Subcutaneous abdominal adipose tissue (tissue), 5 donors: ENCODE measurements around the gene SLC2A9.

ENCODE experiments used
- H3K27ac ChIP-seq: one replicate; pipeline ENCODE4 v1.7.0; 2013; ENCODE audit warnings: low read depth, mild to moderate bottlenecking, inconsistent platforms, low read length, moderate library complexity
- H3K27me3 ChIP-seq, 5 donors: one replicate each; pipeline ENCODE4 v1.7.0; 2013; ENCODE audit warnings: low read length in 5 of 5, inconsistent platforms in 1 of 5; ENCODE audit not compliant: control insufficient read depth in 5 of 5, insufficient read depth in 4 of 5
- H3K36me3 ChIP-seq, 5 donors: one replicate each; pipeline ENCODE4 v1.7.0; 2013; ENCODE audit warnings: low read length in 5 of 5; ENCODE audit not compliant: control insufficient read depth in 5 of 5, insufficient read depth in 5 of 5
- H3K4me1 ChIP-seq, 5 donors: one replicate each; pipeline ENCODE4 v1.7.0; 2013; ENCODE audit warnings: low read length in 5 of 5, mild to moderate bottlenecking in 3 of 5, moderate library complexity in 1 of 5; ENCODE audit not compliant: control insufficient read depth in 5 of 5, insufficient read depth in 5 of 5
- H3K4me3 ChIP-seq, 5 donors: one replicate each; pipeline ENCODE4 v1.7.0; 2013; ENCODE audit warnings: low read length in 5 of 5, low read depth in 1 of 5
- H3K9ac ChIP-seq, 5 donors: one replicate each; pipeline ENCODE4 v1.7.0; 2013; ENCODE audit warnings: low read length in 5 of 5, mild to moderate bottlenecking in 4 of 5, moderate library complexity in 3 of 5
- H3K9me3 ChIP-seq, 5 donors: one replicate each; pipeline ENCODE4 v1.7.0; 2013; ENCODE audit warnings: low read length in 5 of 5; ENCODE audit not compliant: control insufficient read depth in 5 of 5
- donor health status: healthy.
- donor health status: healthy.
- donor health status: healthy.
- donor health status: healthy.
- donor health status: healthy.

The SLC2A9 gene

DNA sequence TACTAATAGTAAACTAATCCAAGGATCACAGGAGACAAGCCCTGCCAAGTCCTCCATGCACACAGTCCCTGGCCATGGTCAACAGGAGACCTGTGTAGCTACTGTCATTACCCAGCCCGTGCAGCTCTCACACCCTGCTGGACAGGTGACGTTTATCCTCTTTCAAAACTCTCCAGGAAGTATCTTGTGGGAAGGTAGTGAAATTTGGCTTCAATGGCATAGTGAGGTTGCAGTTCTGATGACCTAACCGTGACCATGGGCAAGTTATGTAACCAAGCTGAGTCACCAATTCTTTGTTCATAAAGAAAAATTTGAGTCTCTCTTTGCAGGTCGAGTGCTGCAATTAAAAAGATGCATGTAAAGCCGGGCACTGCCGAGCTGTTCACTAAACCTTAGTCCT, 11.3 kb upstream of the SLC2A9 start:
- H3K9ac ChIP-seq = no peak overlapping the region
- H3K27ac ChIP-seq = no peak overlapping the region
- peaks cover 3 to 16% (median 5%) of the 10 kb centered on the region in 5 donors for H3K27me3 ChIP-seq

DNA sequence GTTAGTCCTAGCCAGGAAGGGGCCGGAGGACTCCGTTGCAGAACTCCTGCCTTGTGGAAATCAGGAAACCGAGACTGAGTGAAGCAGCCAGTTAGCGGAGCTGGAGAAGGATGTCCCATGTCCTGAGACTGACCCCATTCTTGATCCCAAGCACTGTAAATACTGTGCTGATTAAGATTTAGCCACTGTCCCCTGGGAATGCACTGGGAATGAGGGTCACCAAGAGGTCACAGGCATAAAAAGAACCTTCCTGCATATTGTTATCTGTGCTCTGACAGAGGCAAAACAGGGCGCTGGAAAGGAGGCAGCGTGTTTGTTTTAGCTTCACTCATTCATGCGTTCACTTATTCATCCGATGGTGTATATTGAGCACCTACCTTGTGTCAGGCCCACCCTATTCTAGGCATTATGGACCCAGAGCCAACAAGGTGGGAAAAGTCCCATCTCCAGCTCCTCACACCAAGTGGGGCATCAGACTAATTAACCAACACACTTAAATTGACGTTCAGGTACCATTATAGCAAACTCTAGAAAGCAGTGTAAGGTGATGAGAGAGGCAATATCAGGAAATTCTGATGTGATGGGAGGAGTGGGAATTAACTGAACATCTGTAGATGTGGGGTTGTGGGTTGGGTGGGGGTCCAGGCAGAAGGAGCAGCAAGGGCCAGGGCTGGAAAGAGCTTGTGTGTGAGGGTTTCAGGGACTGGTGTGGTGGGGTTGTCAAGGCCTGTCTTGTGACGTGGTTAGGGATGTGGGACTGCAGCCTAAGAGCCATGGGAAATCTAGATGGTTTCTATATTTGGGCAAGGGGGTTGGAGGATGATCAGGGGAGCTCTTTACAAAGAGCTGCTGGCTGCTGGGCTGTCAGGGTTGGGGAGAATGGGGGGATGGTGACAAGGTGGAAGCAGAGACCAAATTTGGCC, 10.6 kb upstream of the SLC2A9 start:
- H3K27me3 ChIP-seq = peaks cover 3 to 16% (median 5%) of the 10 kb centered on the region in 5 donors
- peaks cover 5 to 34% (median 24%) of the 10 kb centered on the region in 5 donors for H3K4me1 ChIP-seq
- no peak overlapping the region for H3K4me3 ChIP-seq
- no peaks in the 10 kb centered on the region for H3K36me3 ChIP-seq
- H3K9ac ChIP-seq = no peak overlapping the region
- H3K27ac ChIP-seq = no peak overlapping the region
- no peaks in the 10 kb centered on the region for H3K9me3 ChIP-seq

More for the DNA sequence above, 11.3 kb upstream of the SLC2A9 start:
- Histone ChIP-seq H3K9me3 (no peaks in the 10 kb centered on the region), H3K4me1 (peaks cover 5 to 34% (median 24%) of the 10 kb centered on the region in 5 donors), H3K4me3 (no peak overlapping the region), H3K36me3 (no peaks in the 10 kb centered on the region)

DNA sequence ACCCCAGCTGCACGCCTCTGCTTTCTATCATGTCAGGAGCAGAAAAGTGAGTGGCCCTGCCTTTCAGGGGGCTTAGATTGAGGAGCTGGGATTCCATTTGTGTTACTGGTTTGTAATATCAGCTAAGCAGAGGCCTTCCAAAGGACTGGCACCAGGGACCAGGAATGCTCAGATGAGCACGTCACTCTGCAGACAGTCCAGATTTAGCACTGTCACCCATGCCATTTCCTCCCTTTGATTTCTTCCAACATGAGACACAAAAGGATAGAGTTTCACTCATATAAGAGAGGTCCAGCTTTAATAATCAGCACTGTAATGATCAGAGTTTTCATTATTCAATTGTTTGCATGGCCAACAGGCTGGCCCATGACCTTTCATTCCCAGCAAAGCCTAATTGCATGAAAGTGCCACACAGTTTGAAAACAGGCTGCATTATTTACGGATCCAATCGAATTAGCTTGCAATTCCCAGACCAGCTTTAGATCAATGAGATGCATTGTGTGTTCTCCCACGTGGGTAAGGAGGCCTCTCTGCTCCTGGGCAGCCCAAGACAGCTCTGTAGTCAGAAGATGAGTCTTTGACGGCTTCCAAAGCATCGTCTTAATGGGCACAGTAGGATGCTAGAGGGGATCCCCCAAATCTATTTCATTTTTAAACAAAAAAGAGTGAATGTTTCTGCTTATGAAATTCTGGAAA, 9.8 kb upstream of the SLC2A9 start:
- no peak overlapping the region for H3K27ac ChIP-seq
- no peaks in the 10 kb centered on the region for H3K9me3 ChIP-seq
- H3K27me3 ChIP-seq = peaks cover 3 to 16% (median 5%) of the 10 kb centered on the region in 5 donors
- no peaks in the 10 kb centered on the region for H3K36me3 ChIP-seq
- H3K4me1 ChIP-seq = peaks cover 5 to 34% (median 24%) of the 10 kb centered on the region in 5 donors
- H3K4me3 ChIP-seq = no peak overlapping the region
- H3K9ac ChIP-seq = no peak overlapping the region

DNA sequence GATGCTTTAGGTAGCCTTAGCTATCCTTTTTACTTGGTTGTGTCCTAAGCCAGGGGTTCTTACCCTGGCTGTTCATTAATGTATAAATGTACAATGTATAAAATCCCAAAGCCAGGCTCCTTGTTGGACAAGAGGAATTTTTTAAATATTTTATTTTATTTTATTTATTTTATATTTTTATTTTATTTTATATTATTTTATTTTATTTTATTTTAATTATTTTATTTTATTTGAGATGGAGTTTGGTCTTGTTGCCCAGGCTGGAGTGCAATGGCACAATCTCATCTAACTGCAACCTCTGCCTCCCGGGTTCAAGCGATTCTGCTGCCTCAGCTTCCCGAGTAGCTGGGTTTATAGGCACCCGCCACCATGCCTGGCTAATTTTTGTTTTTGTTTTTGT, 8.1 kb upstream of the SLC2A9 start:
- Histone ChIP-seq H3K4me1 (peaks cover 5 to 42% (median 28%) of the 10 kb centered on the region in 5 donors), H3K4me3 (no peak overlapping the region), H3K27ac (no peak overlapping the region), H3K36me3 (no peaks in the 10 kb centered on the region), H3K9ac (no peak overlapping the region), H3K27me3 (peaks cover 0 to 3% (median 1%) of the 10 kb centered on the region in 5 donors), H3K9me3 (no peaks in the 10 kb centered on the region)

GRCh38 chr4:10028910-10029309, 7.6 kb upstream of the SLC2A9 start:
- no peak overlapping the region for H3K4me3 ChIP-seq
- no peaks in the 10 kb centered on the region for H3K9me3 ChIP-seq
- no peak overlapping the region for H3K9ac ChIP-seq
- H3K36me3 ChIP-seq = no peaks in the 10 kb centered on the region
- no peak overlapping the region for H3K27ac ChIP-seq
- H3K4me1 ChIP-seq = peaks cover 5 to 43% (median 31%) of the 10 kb centered on the region in 5 donors
- peaks cover 0 to 3% (median 0%) of the 10 kb centered on the region in 5 donors for H3K27me3 ChIP-seq

DNA sequence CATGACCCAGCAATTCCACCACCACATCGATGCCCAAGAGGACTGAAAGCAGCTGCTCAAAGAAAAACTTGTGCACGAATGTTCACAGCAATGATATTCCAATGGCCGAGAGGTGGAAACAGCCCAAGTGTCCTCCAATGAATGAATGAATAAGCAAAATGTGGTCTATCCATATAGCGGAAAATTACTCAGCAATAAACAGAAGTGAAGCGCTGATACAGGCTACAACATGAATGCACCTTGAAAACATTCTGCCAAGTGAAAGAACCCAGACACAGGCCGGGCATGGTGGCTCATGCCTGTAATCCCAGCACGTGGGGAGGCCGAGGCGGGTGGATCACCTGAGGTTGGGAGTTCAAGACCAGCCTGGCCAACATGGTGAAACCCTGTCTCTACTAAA, 5.2 kb upstream of the SLC2A9 start:
- Histone ChIP-seq H3K36me3 (no peaks in the 10 kb centered on the region), H3K9ac (no peak overlapping the region), H3K27ac (no peak overlapping the region), H3K4me1 (peaks cover 0 to 44% (median 23%) of the 10 kb centered on the region in 5 donors), H3K27me3 (peaks cover 0 to 4% (median 0%) of the 10 kb centered on the region in 5 donors), H3K4me3 (no peak overlapping the region), H3K9me3 (no peaks in the 10 kb centered on the region)

GRCh38 chr4:10025230-10025806, 4.0 kb upstream of the SLC2A9 start:
- peak overlapping the region; percentile 13 for H3K27ac ChIP-seq
- no peak overlapping the region for H3K4me3 ChIP-seq
- H3K27me3 ChIP-seq = peaks cover 0 to 4% (median 0%) of the 10 kb centered on the region in 5 donors
- H3K36me3 ChIP-seq = no peaks in the 10 kb centered on the region
- no peaks in the 10 kb centered on the region for H3K9me3 ChIP-seq
- H3K9ac ChIP-seq = no peak overlapping the region
- H3K4me1 ChIP-seq = peaks cover 0 to 49% (median 31%) of the 10 kb centered on the region in 5 donors

- Histone ChIP-seq H3K9me3 (no peaks in the 10 kb centered on the region), H3K9ac (no peak overlapping the region), H3K4me3 (no peak overlapping the region), H3K27ac (no peak overlapping the region), H3K27me3 (peaks cover 0 to 4% (median 0%) of the 10 kb centered on the region in 5 donors), H3K36me3 (no peaks in the 10 kb centered on the region), H3K4me1 (peaks cover 1 to 59% (median 35%) of the 10 kb centered on the region in 5 donors)
Measured at GRCh38 chr4:10024303-10024702, 3.0 kb upstream of the SLC2A9 start.

- Histone ChIP-seq H3K27me3 (peaks cover 0 to 4% (median 0%) of the 10 kb centered on the region in 5 donors), H3K4me3 (no peak overlapping the region), H3K27ac (no peak overlapping the region), H3K9me3 (no peaks in the 10 kb centered on the region), H3K36me3 (no peaks in the 10 kb centered on the region), H3K4me1 (peaks cover 2 to 64% (median 40%) of the 10 kb centered on the region in 5 donors), H3K9ac (no peak overlapping the region)
Measured at GRCh38 chr4:10023806-10024205, 2.5 kb upstream of the SLC2A9 start.
